GM12892 (cell line): ENCODE data around the gene ABLIM2.

Source experiments
- POLR2A ChIP-seq: IDR thresholded peaks from 2 replicates; pipeline ENCODE4 v1.6.1; 2011; ENCODE audit warnings: low read depth, low read length, control low read depth
- POLR2AphosphoS5 ChIP-seq: IDR thresholded peaks from 2 replicates; pipeline ENCODE4 v1.6.1; 2011; ENCODE audit warnings: low read depth, low read length, control low read depth

GRCh38 chr4:8005814-8006215, 152.8 kb downstream of the ABLIM2 start:
- TF ChIP-seq POLR2A (no peak), POLR2AphosphoS5 (no peak)
